Measurements from ENCODE around the gene EIF3K. TPM values are rescaled to one million over a fixed set of nuclear protein-coding genes. Genes with fewer than 3 reads are reported as not detected.

Gene EIF3K
- total and polyA plus RNA-seq, 2 of the 13 experiments (the other 11 are each of a cell fraction or from before 2014, with no cell fraction given), result 179 to 258 TPM

- TF ChIP-seq HNRNPLL (IDR thresholded peaks at IDR 0.05; ENCODE audit: low read depth, low read length, poor library complexity, severe bottlenecking), result no peak
- TF ChIP-seq TAF1 (CRISPR knock-in tag; IDR thresholded peaks at IDR 0.05), result peak; percentile 39
- TF ChIP-seq ZFYVE20 (CRISPR knock-in tag; IDR thresholded peaks at IDR 0.05; ENCODE audit: borderline replicate concordance, low read depth), result no peak
- TF ChIP-seq JARID2 (CRISPR knock-in tag; IDR thresholded peaks at IDR 0.05; ENCODE audit: insufficient replicate concordance), result no peak
- no peak for TF ChIP-seq ZNF773 (CRISPR knock-in tag; IDR thresholded peaks at IDR 0.05; ENCODE audit: borderline replicate concordance)
- TF ChIP-seq ZNF24 (IDR thresholded peaks at IDR 0.05), result no peak
- TF ChIP-seq EP300 (IDR thresholded peaks at IDR 0.05; ENCODE audit: low read depth in 2 of 2, low read length in 2 of 2), result peak; percentile 35 to 82; a peak in 3 of 4 replicates
- peak; percentile 46; the same call in 1 of the 2 replicates for TF ChIP-seq EP300 (CRISPR knock-in tag; IDR thresholded peaks at IDR 0.05; ENCODE audit: borderline replicate concordance)
- 0 out of 2 replicates have a peak, but pooled peaks have one; percentile 42 for TF ChIP-seq ZBTB37 (CRISPR knock-in tag; IDR thresholded peaks at IDR 0.05)
- no peak for TF ChIP-seq HDAC1 (CRISPR knock-in tag; IDR thresholded peaks at IDR 0.05)
- TF ChIP-seq ZNF691 (CRISPR knock-in tag; IDR thresholded peaks at IDR 0.05; ENCODE audit: borderline replicate concordance, low read depth), result 0 out of 2 replicates have a peak, but pooled peaks have one; percentile 48
- no peak for TF ChIP-seq ZNF549 (CRISPR knock-in tag; IDR thresholded peaks at IDR 0.05)
- peak; percentile 52; the same call in 1 of the 2 replicates for TF ChIP-seq RCOR2 (CRISPR knock-in tag; IDR thresholded peaks at IDR 0.05)
- no peak for TF ChIP-seq ZBTB10 (CRISPR knock-in tag; IDR thresholded peaks at IDR 0.05; ENCODE audit: borderline replicate concordance)
- no peak for TF ChIP-seq YY1 (IDR thresholded peaks at IDR 0.05; ENCODE audit: insufficient read depth, insufficient replicate concordance, low read depth, low read length)
- no peak for TF ChIP-seq DR1 (CRISPR knock-in tag; IDR thresholded peaks at IDR 0.05)
- no peak for TF ChIP-seq PTBP1 (IDR thresholded peaks at IDR 0.05; ENCODE audit: low read depth, low read length, poor library complexity, severe bottlenecking)
- no peak for TF ChIP-seq SMARCE1 (IDR thresholded peaks at IDR 0.05; ENCODE audit: borderline replicate concordance)
- TF ChIP-seq ZFP36L1 (CRISPR knock-in tag; IDR thresholded peaks at IDR 0.05), result 0 out of 2 replicates have a peak, but pooled peaks have one; percentile 62
- TF ChIP-seq PHF8 (CRISPR knock-in tag; IDR thresholded peaks at IDR 0.05), result peak; percentile 57
- TF ChIP-seq E2F2 (CRISPR knock-in tag; IDR thresholded peaks at IDR 0.05; ENCODE audit: borderline replicate concordance), result no peak
Observed at GRCh38 chr19:38649305-38650171, 30.6 kb downstream of the EIF3K start (continued).

All from HepG2 (cell line).